ENCODE results near the gene RMRP. TPM values are rescaled to one million over a fixed set of nuclear protein-coding genes. Genes with fewer than 3 reads are reported as not detected.

RMRP gene
- total RNA-seq, 1 donor from 2014 or later: 159,856 TPM

GRCh38 chr9:35686222-35687203 is 28.7 kb upstream of the RMRP start:
- no peak for DNase-seq

GRCh38 chr9:35685506-35685905 is 27.7 kb upstream of the RMRP start:
- no peak for DNase-seq

GRCh38 chr9:35684921-35685320 is 27.1 kb upstream of the RMRP start:
- no peak for DNase-seq

- DNase-seq: no peak
Observed at GRCh38 chr9:35683323-35683722, 25.5 kb upstream of the RMRP start.

- DNase-seq: no peak
Observed at GRCh38 chr9:35682520-35683315, 24.9 kb upstream of the RMRP start.

- no peak for DNase-seq
Observed at GRCh38 chr9:35682051-35682450, 24.2 kb upstream of the RMRP start.

- DNase-seq: no peak
Observed at GRCh38 chr9:35681341-35682002, 23.7 kb upstream of the RMRP start.

GRCh38 chr9:35680331-35681105 is 22.7 kb upstream of the RMRP start:
- no peak for DNase-seq

GRCh38 chr9:35679766-35680330 is 22.0 kb upstream of the RMRP start:
- no peak for DNase-seq

- no peak for DNase-seq
Observed at GRCh38 chr9:35679091-35679490, 21.3 kb upstream of the RMRP start.

- DNase-seq: no peak
Observed at GRCh38 chr9:35675732-35676392, 18.0 kb upstream of the RMRP start.

GRCh38 chr9:35675204-35675603 is 17.4 kb upstream of the RMRP start:
- DNase-seq: no peak

GRCh38 chr9:35674025-35674361 is 16.2 kb upstream of the RMRP start:
- no peak for DNase-seq

- DNase-seq: no peak
Observed at GRCh38 chr9:35673132-35674024, 15.6 kb upstream of the RMRP start, which contains the start of gene CA9. CA9 (plus strand) TSS chr9:35673928; CDS start chr9:35673960, 32 bp downstream.

GRCh38 chr9:35669331-35670145 is 11.7 kb upstream of the RMRP start:
- DNase-seq: no peak

- DNase-seq: no peak
Observed at GRCh38 chr9:35667939-35668338, 10.1 kb upstream of the RMRP start.

- DNase-seq: no peak
Observed at GRCh38 chr9:35666549-35666948, 8.7 kb upstream of the RMRP start.

GRCh38 chr9:35666045-35666444 is 8.2 kb upstream of the RMRP start:
- DNase-seq: no peak

- no peak for DNase-seq
Observed at GRCh38 chr9:35665471-35665818, 7.6 kb upstream of the RMRP start.
